Stomach (tissue), 4 donors: Measurements from ENCODE around the gene CHN2.

ENCODE experiments used
- EP300 ChIP-seq: sonication (generic); formaldehyde crosslinking; IDR thresholded peaks from one replicate; pipeline ENCODE4 v1.6.1; 2017; ENCODE audit warnings: antibody characterized with exemption
- POLR2A ChIP-seq, 4 donors: fragments of 450-650 bp; IDR thresholded peaks; one replicate each; pipeline ENCODE4 v1.6.1; 2016; ENCODE audit warnings: antibody characterized with exemption in 4 of 4, control low read depth in 2 of 4, mild to moderate bottlenecking in 1 of 4, moderate library complexity in 1 of 4
- POLR2AphosphoS5 ChIP-seq, 3 donors: sonication (generic); formaldehyde crosslinking; IDR thresholded peaks; one replicate each; pipeline ENCODE4 v1.6.1; 2016; ENCODE audit warnings: antibody characterized with exemption in 3 of 3
- TF ChIP-seq, protein P1 (sequence below), 7 experiments: fragments of 450-650 bp in 4 of 7; fragments of 200-600 bp in 3 of 7; sonication (generic) in 3 of 7; IDR thresholded peaks; one replicate each; pipeline ENCODE4 v1.5.1; 2016 to 2019; ENCODE audit warnings: antibody characterized with exemption in 7 of 7, control low read depth in 2 of 7, mild to moderate bottlenecking in 1 of 7

DNA sequence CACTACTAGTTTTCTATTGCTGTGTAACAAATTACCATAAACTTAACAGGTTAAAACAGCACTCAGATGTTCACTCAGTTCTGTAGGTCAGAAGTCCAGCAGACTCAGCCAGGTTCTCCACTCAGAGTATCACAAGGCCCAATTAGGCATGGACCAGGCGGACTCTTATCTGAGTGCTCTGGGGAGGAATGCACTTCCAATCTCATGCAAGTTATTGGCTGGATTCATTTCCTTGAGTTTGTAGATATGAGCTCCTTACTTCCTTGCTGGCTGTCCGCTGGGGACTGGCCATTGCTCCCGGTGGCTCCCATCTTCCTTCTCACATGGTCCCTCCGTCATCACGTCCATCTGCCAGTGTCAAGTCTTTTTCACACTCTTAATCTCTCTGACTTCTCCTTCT is 232.0 kb downstream of the CHN2 start:
- TF ChIP-seq, protein P1, sequence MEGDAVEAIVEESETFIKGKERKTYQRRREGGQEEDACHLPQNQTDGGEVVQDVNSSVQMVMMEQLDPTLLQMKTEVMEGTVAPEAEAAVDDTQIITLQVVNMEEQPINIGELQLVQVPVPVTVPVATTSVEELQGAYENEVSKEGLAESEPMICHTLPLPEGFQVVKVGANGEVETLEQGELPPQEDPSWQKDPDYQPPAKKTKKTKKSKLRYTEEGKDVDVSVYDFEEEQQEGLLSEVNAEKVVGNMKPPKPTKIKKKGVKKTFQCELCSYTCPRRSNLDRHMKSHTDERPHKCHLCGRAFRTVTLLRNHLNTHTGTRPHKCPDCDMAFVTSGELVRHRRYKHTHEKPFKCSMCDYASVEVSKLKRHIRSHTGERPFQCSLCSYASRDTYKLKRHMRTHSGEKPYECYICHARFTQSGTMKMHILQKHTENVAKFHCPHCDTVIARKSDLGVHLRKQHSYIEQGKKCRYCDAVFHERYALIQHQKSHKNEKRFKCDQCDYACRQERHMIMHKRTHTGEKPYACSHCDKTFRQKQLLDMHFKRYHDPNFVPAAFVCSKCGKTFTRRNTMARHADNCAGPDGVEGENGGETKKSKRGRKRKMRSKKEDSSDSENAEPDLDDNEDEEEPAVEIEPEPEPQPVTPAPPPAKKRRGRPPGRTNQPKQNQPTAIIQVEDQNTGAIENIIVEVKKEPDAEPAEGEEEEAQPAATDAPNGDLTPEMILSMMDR (IDR thresholded peaks at IDR 0.05) = no peak
- no peak for TF ChIP-seq POLR2AphosphoS5 (IDR thresholded peaks at IDR 0.05)
- TF ChIP-seq EP300 = no peak
- TF ChIP-seq POLR2A (IDR thresholded peaks at IDR 0.05) = no peak
